22Rv1 (cell line): ENCODE results near the gene MTF1.
A peak's percentile ranks its signal among the peaks of the same experiment; 100 is the strongest.

ENCODE experiments used
- CTCF ChIP-seq: fragments of 450-650 bp; IDR thresholded peaks from 2 replicates; pipeline ENCODE4 v1.5.1; 2017; ENCODE audit warnings: mild to moderate bottlenecking
- ZFX ChIP-seq: fragments of 450-650 bp; IDR thresholded peaks from 2 replicates; pipeline ENCODE4 v1.6.1; 2017; ENCODE audit warnings: antibody characterized with exemption, borderline replicate concordance

DNA sequence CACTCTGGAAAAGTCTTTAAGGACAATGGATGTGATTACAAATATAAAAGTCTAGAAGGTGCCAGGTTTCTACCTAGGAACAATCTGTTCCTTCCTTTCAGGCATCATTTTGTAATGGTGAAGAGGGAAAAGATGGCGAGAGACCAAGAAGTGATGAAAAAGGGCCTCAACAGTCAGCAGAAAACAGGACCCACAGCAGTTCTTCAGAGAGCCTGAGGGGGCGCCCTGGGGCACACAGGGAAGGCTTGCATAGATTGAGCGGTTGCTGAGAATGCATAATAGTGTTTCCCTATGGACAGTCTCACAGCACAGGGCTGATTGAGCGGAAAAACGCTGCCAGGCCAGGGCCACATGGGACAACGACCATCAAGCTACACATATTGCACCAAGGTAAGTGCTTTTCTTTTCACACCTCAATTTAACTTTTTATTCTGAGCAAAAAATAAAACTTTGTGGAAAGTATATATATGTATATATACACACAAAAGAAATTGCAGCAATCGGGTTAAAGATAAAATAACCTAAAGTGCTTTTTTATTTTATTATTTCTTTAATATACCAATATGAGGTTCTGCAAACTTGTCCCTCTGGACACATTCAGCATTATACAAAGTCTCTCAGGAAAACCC lies 48.3 kb downstream of the MTF1 start:
- TF ChIP-seq CTCF (peak; percentile 95), ZFX (no peak)
